ENCODE results near the gene LAMC1.

The LAMC1 gene

DNA sequence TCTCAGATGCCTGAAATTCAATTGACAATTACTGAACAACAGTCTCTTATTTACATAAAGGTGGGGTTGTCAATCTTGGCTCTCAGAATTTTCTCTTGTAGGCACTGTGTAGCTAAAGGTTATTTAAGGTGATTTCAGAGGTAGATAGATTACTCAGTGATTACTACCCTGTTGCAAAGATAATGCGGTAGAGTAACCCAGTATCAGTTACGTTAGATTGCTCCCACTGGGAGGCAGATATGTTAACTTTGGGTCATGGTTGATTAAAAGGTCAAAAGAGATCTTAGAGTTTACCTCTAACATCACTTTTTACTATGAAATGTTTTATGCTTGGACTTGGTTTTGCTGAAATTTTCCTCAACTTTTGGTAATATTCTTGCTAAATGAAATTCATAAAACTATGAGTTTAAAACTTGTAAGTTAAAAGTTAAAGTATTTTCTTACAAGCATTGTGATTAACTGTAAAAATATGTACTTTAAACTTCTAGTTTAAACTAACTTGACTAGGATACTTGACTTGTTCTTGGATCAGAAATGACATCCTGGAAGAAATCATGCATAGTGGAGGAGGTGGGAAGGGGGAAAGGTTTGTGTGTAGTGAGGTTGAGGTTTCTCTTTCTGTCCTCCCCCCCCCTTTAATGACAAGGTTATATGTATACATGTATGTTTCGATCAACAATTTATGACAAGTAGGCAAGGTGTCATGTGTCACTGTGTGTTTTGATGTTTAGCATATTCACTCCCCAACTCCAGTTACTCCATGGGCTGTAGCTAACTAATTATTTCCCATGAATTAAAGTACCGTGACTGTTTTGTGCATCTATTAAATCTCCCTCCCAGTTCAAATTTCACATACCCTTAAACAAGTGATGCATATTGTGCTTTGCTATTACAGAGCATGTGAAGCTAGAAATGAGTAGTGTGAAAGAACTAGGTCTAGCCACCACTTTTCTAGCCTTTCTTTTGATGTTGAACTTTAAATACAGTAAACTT is 2.9 kb downstream of the LAMC1 start:
- Histone ChIP-seq H3K18ac (ENCODE audit: low read length) (no peak overlapping the region), H3K23ac (ENCODE audit: low read depth, low read length, poor library complexity) (no peak overlapping the region), H3K14ac (ENCODE audit: low read length) (no peak overlapping the region), H2BK5ac (ENCODE audit: low read length) (no peak overlapping the region), H3K27me3 (ENCODE audit: control insufficient read depth in 3 of 3, insufficient read depth in 3 of 3, low read depth in 1 of 3, low read length in 3 of 3) (no peaks in the 10 kb centered on the region), H3K4me3 (ENCODE audit: low read length in 2 of 2) (peak overlapping the region in 1 of 2 donors; percentile 91), H4K8ac (ENCODE audit: low read depth, low read length) (no peak overlapping the region), H3K4me1 (ENCODE audit: control insufficient read depth in 2 of 2, insufficient read depth in 1 of 2, low read depth in 1 of 2, low read length in 2 of 2) (peaks cover 9 to 34% of the 10 kb centered on the region in 2 donors), H2AFZ (ENCODE audit: low read length) (no peak overlapping the region), H2BK15ac (ENCODE audit: low read length) (no peak overlapping the region), H3K4me2 (ENCODE audit: insufficient read depth, low read length, poor library complexity, severe bottlenecking) (no peak overlapping the region), H3K4ac (ENCODE audit: low read length) (no peak overlapping the region), H3K79me1 (ENCODE audit: low read depth, low read length) (no peaks in the 10 kb centered on the region), H3K27ac (replicated peaks; ENCODE audit: low read length) (no peak overlapping the region), H3K36me3 (replicated peaks in 1 of 2; ENCODE audit: control insufficient read depth in 2 of 2, insufficient read depth in 2 of 2, low read length in 2 of 2) (peaks cover 0 to 30% of the 10 kb centered on the region in 2 donors), H2BK12ac (ENCODE audit: low read length) (no peak overlapping the region), H3K9ac (ENCODE audit: low read depth, low read length, poor library complexity) (no peak overlapping the region), H2BK120ac (ENCODE audit: low read depth, low read length) (no peak overlapping the region), H3K9me3 (replicated peaks in 1 of 2; ENCODE audit: control insufficient read depth in 2 of 2, insufficient read depth in 1 of 2, low read depth in 1 of 2, low read length in 2 of 2) (no peaks in the 10 kb centered on the region), H2AK5ac (ENCODE audit: low read depth, low read length) (no peak overlapping the region), H4K91ac (ENCODE audit: low read depth, low read length, poor library complexity) (no peak overlapping the region)
- DNase-seq (ENCODE audit: low spot score): no peak
- WGBS, 2 donors (ENCODE audit: extremely low coverage in 2 of 2, insufficient read length in 2 of 2, insufficient replicate concordance in 1 of 2): no CpG with 5 or more reads among the region's 4 CpGs

DNA sequence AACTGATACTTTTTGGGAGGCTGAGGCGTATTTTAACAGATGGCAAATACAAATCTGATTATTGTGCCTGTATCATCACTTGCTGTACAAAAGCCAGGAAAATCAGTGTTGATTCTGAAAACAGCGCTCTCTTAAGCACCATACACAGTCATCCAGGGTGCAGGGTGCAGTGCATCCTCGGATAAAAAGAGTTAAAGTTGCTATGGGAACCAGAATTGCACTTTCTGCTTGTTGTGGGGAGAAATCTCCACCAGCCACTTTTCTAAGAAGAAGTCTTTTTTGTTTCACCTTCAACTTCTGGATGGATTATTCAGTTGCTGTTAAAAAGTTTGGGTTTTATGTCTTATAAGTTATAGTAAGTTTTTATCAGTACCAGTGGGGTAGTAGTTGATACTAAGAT is 3.8 kb downstream of the LAMC1 start:
- no peaks in the 10 kb centered on the region for H3K9me3 ChIP-seq (replicated peaks in 1 of 2; ENCODE audit: control insufficient read depth in 2 of 2, insufficient read depth in 1 of 2, low read depth in 1 of 2, low read length in 2 of 2)
- no peak overlapping the region for H2BK12ac ChIP-seq (ENCODE audit: low read length)
- peak overlapping the region in 1 of 2 donors; percentile 91 for H3K4me3 ChIP-seq (ENCODE audit: low read length in 2 of 2)
- H3K23ac ChIP-seq (ENCODE audit: low read depth, low read length, poor library complexity): no peak overlapping the region
- no peak overlapping the region for H2BK120ac ChIP-seq (ENCODE audit: low read depth, low read length)
- H3K4ac ChIP-seq (ENCODE audit: low read length): no peak overlapping the region
- H3K27me3 ChIP-seq (ENCODE audit: control insufficient read depth in 3 of 3, insufficient read depth in 3 of 3, low read depth in 1 of 3, low read length in 3 of 3): no peaks in the 10 kb centered on the region
- WGBS, 2 donors (ENCODE audit: extremely low coverage in 2 of 2, insufficient read length in 2 of 2, insufficient replicate concordance in 1 of 2): no CpG with 5 or more reads among the region's 3 CpGs
- no peak for DNase-seq (ENCODE audit: low spot score)
- H3K4me1 ChIP-seq (ENCODE audit: control insufficient read depth in 2 of 2, insufficient read depth in 1 of 2, low read depth in 1 of 2, low read length in 2 of 2): peaks cover 6 to 37% of the 10 kb centered on the region in 2 donors
- H3K79me1 ChIP-seq (ENCODE audit: low read depth, low read length): no peaks in the 10 kb centered on the region
- no peak overlapping the region for H4K91ac ChIP-seq (ENCODE audit: low read depth, low read length, poor library complexity)
- H3K4me2 ChIP-seq (ENCODE audit: insufficient read depth, low read length, poor library complexity, severe bottlenecking): no peak overlapping the region
- no peak overlapping the region for H2BK5ac ChIP-seq (ENCODE audit: low read length)
- H2AFZ ChIP-seq (ENCODE audit: low read length): no peak overlapping the region
- no peak overlapping the region for H3K27ac ChIP-seq (replicated peaks; ENCODE audit: low read length)
- H2BK15ac ChIP-seq (ENCODE audit: low read length): no peak overlapping the region
- H3K18ac ChIP-seq (ENCODE audit: low read length): no peak overlapping the region
- H4K8ac ChIP-seq (ENCODE audit: low read depth, low read length): no peak overlapping the region
- peaks cover 0 to 31% of the 10 kb centered on the region in 2 donors for H3K36me3 ChIP-seq (replicated peaks in 1 of 2; ENCODE audit: control insufficient read depth in 2 of 2, insufficient read depth in 2 of 2, low read length in 2 of 2)
- no peak overlapping the region for H3K14ac ChIP-seq (ENCODE audit: low read length)
- no peak overlapping the region for H3K9ac ChIP-seq (ENCODE audit: low read depth, low read length, poor library complexity)
- H2AK5ac ChIP-seq (ENCODE audit: low read depth, low read length): no peak overlapping the region

DNA sequence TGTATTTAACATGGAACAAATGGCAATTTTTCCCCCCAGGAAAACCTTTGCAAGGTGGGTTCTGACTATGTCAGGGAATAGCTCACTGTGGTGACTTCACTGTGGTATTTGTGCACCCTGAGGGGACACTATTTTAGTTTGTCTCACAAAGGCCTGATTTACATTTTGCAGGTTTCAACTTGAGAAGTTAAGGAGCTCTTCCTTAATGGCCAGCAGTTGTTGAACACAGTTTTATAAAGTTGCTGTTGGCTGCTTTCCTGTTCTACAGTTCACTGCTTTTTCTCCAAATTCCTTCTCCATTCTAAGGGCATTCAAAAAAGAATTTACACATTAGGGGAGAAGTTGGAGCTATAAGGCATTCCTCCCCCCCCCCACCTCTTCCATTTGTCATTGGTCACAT is 4.6 kb downstream of the LAMC1 start:
- DNase-seq (ENCODE audit: low spot score): no peak
- H3K36me3 ChIP-seq (replicated peaks in 1 of 2; ENCODE audit: control insufficient read depth in 2 of 2, insufficient read depth in 2 of 2, low read length in 2 of 2): peaks cover 0 to 31% of the 10 kb centered on the region in 2 donors

DNA sequence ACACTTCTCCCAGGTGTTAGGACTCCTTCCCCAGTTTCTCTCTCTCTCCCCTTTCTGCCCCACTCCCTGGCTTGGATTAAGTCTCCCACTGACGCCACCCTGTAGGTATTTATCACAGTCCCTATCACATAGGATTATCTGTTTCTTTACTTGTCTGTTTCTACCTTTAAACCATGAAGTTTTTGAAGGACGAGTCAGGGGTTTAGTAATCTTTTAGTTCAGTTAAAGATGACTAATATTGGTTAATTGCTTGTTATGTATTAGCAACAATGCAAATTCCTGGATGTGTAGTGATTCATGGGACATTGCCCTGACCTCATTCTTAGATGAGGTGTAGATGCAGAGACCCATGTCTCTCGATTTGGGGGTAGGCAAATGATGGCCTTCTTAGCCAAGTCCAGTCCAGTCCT is 6.4 kb downstream of the LAMC1 start:
- Histone ChIP-seq H2BK5ac (ENCODE audit: low read length) (no peak overlapping the region), H2AK5ac (ENCODE audit: low read depth, low read length) (no peak overlapping the region), H3K27ac (replicated peaks; ENCODE audit: low read length) (no peak overlapping the region), H3K23ac (ENCODE audit: low read depth, low read length, poor library complexity) (no peak overlapping the region), H3K79me1 (ENCODE audit: low read depth, low read length) (no peaks in the 10 kb centered on the region), H3K4me3 (ENCODE audit: low read length in 2 of 2) (no peak overlapping the region), H3K14ac (ENCODE audit: low read length) (no peak overlapping the region), H3K4me2 (ENCODE audit: insufficient read depth, low read length, poor library complexity, severe bottlenecking) (no peak overlapping the region), H3K36me3 (replicated peaks in 1 of 2; ENCODE audit: control insufficient read depth in 2 of 2, insufficient read depth in 2 of 2, low read length in 2 of 2) (peaks cover 0 to 42% of the 10 kb centered on the region in 2 donors), H2AFZ (ENCODE audit: low read length) (no peak overlapping the region), H2BK120ac (ENCODE audit: low read depth, low read length) (no peak overlapping the region), H3K27me3 (ENCODE audit: control insufficient read depth in 3 of 3, insufficient read depth in 3 of 3, low read depth in 1 of 3, low read length in 3 of 3) (no peaks in the 10 kb centered on the region), H2BK12ac (ENCODE audit: low read length) (no peak overlapping the region), H3K9ac (ENCODE audit: low read depth, low read length, poor library complexity) (no peak overlapping the region), H3K4me1 (ENCODE audit: control insufficient read depth in 2 of 2, insufficient read depth in 1 of 2, low read depth in 1 of 2, low read length in 2 of 2) (peaks cover 8 to 39% of the 10 kb centered on the region in 2 donors), H4K8ac (ENCODE audit: low read depth, low read length) (no peak overlapping the region), H2BK15ac (ENCODE audit: low read length) (no peak overlapping the region), H3K9me3 (replicated peaks in 1 of 2; ENCODE audit: control insufficient read depth in 2 of 2, insufficient read depth in 1 of 2, low read depth in 1 of 2, low read length in 2 of 2) (no peaks in the 10 kb centered on the region), H4K91ac (ENCODE audit: low read depth, low read length, poor library complexity) (no peak overlapping the region), H3K18ac (ENCODE audit: low read length) (no peak overlapping the region), H3K4ac (ENCODE audit: low read length) (no peak overlapping the region)
- no CpG with 5 or more reads among the region's 3 CpGs for WGBS, 2 donors (ENCODE audit: extremely low coverage in 2 of 2, insufficient read length in 2 of 2, insufficient replicate concordance in 1 of 2)
- no peak for DNase-seq (ENCODE audit: low spot score)

More for the DNA sequence above, 4.6 kb downstream of the LAMC1 start:
- Histone ChIP-seq H3K9me3 (replicated peaks in 1 of 2; ENCODE audit: control insufficient read depth in 2 of 2, insufficient read depth in 1 of 2, low read depth in 1 of 2, low read length in 2 of 2) (no peaks in the 10 kb centered on the region), H2BK5ac (ENCODE audit: low read length) (no peak overlapping the region), H2AFZ (ENCODE audit: low read length) (no peak overlapping the region), H4K8ac (ENCODE audit: low read depth, low read length) (no peak overlapping the region), H3K9ac (ENCODE audit: low read depth, low read length, poor library complexity) (no peak overlapping the region), H4K91ac (ENCODE audit: low read depth, low read length, poor library complexity) (no peak overlapping the region), H3K23ac (ENCODE audit: low read depth, low read length, poor library complexity) (no peak overlapping the region), H3K27me3 (ENCODE audit: control insufficient read depth in 3 of 3, insufficient read depth in 3 of 3, low read depth in 1 of 3, low read length in 3 of 3) (no peaks in the 10 kb centered on the region), H3K4me2 (ENCODE audit: insufficient read depth, low read length, poor library complexity, severe bottlenecking) (no peak overlapping the region), H2BK12ac (ENCODE audit: low read length) (no peak overlapping the region), H3K4ac (ENCODE audit: low read length) (no peak overlapping the region), H3K14ac (ENCODE audit: low read length) (no peak overlapping the region), H3K79me1 (ENCODE audit: low read depth, low read length) (no peaks in the 10 kb centered on the region), H2BK120ac (ENCODE audit: low read depth, low read length) (no peak overlapping the region), H2AK5ac (ENCODE audit: low read depth, low read length) (no peak overlapping the region), H3K27ac (replicated peaks; ENCODE audit: low read length) (no peak overlapping the region), H2BK15ac (ENCODE audit: low read length) (no peak overlapping the region), H3K18ac (ENCODE audit: low read length) (no peak overlapping the region), H3K4me1 (ENCODE audit: control insufficient read depth in 2 of 2, insufficient read depth in 1 of 2, low read depth in 1 of 2, low read length in 2 of 2) (peaks cover 6 to 39% of the 10 kb centered on the region in 2 donors), H3K4me3 (ENCODE audit: low read length in 2 of 2) (no peak overlapping the region)

All from neuronal stem cell (in vitro differentiated cells).